GM21390 (cell line): ENCODE results near the gene GRIK1.
A peak's percentile ranks its signal among the peaks of the same experiment; 100 is the strongest.

Experiments used
- ATAC-seq: cut with Tn5 transposase; IDR thresholded peaks from one replicate; pipeline ENCODE4 v1.9.1; 2021; ENCODE audit not compliant: unreplicated experiment

GRIK1 gene

GRCh38 chr21:29914326-29914725, 25.5 kb downstream of the GRIK1 start:
- no peak for ATAC-seq

DNA sequence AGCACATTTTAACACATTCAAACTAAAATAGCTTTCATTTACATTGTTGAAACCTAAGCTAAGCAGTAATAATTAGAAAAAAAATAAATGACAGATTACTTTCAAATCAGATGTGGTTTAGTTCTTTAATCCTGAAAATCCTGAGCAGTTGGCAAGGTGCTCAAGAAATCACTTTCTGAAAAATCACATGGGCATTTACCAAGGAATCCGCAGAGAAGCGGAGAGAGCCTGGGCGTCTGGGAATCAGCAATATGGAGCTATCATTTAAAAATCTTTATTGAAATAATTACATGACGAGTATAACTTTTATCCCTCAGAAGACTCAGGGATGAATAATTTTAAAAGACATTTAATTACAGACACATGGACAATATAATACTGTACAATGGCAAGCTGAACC, 30.2 kb downstream of the GRIK1 start:
- no peak for ATAC-seq

GRCh38 chr21:29904359-29905282, 35.2 kb downstream of the GRIK1 start:
- ATAC-seq, result no peak

GRCh38 chr21:29896884-29897283, 42.9 kb downstream of the GRIK1 start:
- ATAC-seq, result no peak

DNA sequence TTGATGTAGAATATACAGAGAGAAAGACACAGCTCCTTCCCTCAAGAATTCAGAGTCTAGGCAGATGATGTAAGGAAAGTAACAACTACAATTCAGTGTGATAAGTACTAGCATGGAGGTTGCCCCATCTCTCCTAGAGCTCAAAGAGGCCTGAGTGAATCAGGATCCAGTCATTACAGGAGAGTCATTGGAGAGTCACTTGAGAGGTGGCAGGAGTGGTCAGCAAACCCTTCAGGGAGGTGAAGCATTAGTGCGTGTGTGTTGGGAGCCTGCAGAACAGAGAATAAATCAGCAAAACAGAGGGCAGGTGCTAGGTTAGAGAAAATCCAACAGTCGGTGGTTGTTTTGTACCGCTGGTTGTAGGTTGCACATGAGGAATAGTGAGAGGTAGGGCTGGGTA, 46.1 kb downstream of the GRIK1 start:
- ATAC-seq, result no peak

DNA sequence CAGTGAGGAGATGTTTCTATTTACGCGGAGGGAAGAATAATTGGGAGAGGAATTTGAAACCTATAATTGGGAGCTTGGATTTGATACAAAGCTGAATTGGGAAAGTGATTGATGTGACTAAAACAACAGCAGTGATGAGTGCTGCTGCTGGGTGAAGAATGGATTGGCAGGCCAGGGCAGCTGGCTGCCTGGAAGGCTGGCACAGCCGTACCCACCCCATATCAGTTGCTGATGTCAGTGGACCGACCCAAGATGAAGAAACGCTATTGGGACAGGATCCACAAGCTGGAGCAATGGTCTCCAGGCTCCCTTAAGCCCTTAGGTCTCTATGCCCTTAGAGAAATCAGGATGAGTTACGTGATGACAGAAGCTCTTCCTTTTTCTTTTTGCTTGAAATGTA, 47.4 kb downstream of the GRIK1 start:
- no peak for ATAC-seq

DNA sequence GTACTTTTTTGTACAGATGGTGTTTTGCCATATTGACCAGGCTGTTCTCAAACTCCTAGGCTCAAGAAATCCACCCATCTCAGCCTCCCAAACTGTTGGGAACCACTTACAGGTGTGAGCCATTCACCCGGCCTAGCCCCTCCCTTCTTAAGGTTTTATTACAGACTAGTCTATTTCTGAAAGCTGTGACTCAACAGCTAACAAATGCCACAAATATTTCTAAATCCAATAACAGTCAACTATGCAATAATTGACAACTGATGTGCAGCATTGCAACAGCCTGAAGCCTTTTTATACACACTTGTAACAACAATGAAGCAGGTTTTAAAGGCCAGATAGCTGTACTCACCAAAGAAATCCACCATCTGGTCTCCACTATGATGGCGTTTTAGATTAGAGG, 51.4 kb downstream of the GRIK1 start:
- ATAC-seq, result no peak

GRCh38 chr21:29887313-29888009, 52.3 kb downstream of the GRIK1 start:
- ATAC-seq, result no peak

GRCh38 chr21:29885491-29885890, 54.3 kb downstream of the GRIK1 start:
- ATAC-seq, result no peak

DNA sequence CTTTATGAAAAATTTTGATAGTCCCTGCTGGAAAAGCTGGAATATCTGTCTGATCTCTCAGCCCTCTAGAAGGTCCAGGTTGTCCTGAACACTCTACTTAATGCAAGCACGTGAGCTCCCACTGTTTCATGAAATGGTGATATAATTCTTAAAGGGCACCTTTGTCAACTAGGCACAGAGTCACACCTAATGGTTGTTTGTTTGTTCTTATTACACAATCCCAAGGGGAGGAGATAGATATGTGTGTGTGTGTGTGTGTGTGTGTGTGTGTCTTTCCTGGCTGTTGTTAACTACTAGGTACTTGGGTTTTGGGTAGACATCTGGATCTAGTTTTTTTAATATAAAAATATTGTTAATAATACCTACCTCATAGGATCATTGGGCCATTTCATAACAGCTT, 63.9 kb downstream of the GRIK1 start:
- ATAC-seq, result no peak

GRCh38 chr21:29875036-29875716, 64.6 kb downstream of the GRIK1 start:
- ATAC-seq, result no peak

- ATAC-seq, result no peak
Measured at GRCh38 chr21:29873908-29874307, 65.9 kb downstream of the GRIK1 start.

GRCh38 chr21:29870814-29871213, 69.0 kb downstream of the GRIK1 start:
- ATAC-seq, result no peak

- no peak for ATAC-seq
Measured at GRCh38 chr21:29867796-29868195, 72.0 kb downstream of the GRIK1 start.

- ATAC-seq, result no peak
Measured at GRCh38 chr21:29860346-29860745, 79.5 kb downstream of the GRIK1 start.

DNA sequence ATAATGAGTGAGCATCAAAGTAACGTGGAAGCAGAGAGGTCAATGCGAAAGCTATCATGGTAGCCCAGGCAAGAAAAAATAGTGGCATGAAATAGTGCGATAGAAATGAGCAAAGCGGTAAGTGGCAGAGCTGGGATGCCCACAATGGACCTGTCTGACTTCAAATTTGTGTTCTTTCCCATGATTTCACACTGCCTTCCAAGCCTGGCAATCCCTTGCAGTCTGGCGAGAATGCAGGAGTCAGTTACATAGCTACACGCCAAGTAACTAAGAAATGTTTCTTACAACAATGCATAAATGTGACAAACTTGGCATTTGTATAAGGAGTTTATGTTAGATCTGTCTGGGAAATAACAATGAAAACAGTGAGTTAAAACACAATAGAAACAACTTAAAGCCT, 82.6 kb downstream of the GRIK1 start:
- ATAC-seq, result no peak

GRCh38 chr21:29854795-29855194, 85.0 kb downstream of the GRIK1 start:
- no peak for ATAC-seq

- no peak for ATAC-seq
Measured at GRCh38 chr21:29851611-29852010, 88.2 kb downstream of the GRIK1 start.

DNA sequence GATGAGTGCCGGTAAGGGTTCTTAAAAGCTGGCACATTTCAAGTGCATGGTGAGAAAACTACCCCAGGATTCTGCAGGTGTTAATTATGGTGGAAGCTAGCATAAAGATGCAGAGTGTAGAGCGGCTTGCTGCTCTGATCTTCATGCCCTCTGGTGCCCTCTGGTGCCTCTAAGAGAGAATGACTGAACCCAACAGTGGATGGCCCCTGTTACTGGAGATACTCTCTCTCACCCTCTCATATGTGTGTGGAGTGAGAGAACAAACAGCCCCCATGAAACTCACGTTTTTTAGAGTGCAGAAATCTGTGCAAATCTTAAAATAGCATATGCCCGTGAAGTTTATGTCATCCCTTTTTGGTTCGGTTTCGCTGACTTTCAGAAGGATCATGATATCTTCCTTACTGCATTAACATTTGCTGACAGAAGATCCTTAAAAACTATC, 90.0 kb downstream of the GRIK1 start:
- peak; percentile 97 for ATAC-seq

- ATAC-seq, result no peak
Measured at GRCh38 chr21:29843804-29844203, 96.0 kb downstream of the GRIK1 start.

DNA sequence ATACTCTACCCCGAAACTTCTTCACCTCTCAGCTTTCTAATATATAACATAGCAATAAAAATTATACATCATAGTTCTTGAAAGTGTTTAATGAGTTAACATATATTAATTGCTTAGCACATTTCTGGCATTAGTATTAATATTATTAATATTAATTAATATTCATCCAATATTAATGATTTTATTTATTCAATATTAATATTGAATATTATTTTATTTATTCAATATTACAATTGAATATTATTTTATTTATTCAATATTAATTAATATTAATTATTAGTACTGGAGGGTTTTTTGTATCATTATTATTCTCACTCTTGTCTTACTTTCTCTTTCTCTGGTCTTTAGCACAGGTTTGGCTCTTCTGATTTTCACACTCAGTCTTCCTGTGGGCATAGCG, 105.2 kb downstream of the GRIK1 start:
- no peak for ATAC-seq

- no peak for ATAC-seq
Measured at GRCh38 chr21:29832217-29832616, 107.6 kb downstream of the GRIK1 start.
